HG02970 (cell line): ENCODE data around the gene KCNJ4.

Experiments
- ATAC-seq: cut with Tn5 transposase; IDR thresholded peaks from one replicate; pipeline ENCODE4 v1.9.1; 2021; ENCODE audit warnings: mild to moderate bottlenecking, moderate library complexity, moderate number of reproducible peaks; ENCODE audit not compliant: unreplicated experiment, low FRiP score

The KCNJ4 gene

DNA sequence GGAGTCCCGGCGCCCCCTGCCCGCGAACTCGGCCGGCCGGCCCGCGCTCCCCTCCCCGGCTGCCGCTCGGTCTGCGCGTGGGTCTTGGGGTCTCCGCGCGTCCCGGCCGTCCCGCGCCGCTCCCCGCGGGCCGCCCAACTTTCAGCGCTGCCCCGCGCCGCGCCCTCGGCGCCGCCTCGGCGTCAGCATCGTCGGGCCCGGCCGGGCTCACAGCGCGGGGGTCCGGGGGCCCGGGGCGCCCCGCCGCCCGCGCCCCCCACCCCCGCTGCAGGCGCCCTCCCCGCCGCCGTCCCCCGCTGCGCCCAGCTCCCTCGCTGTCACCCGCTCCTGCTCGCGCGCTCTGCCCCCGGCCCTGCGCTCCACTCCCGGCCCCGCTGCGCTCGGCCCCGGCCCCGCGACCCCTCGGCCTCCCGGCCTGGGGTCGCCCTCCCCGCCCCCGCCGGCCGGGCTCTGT, at the start of gene KCNJ4:
KCNJ4 (minus strand) TSS at position 124 of the 454 bp plus-strand sequence. CDS start 27,067 bp downstream, outside the sequence.
- no peak for ATAC-seq

- no peak for ATAC-seq
Observed at GRCh38 chr22:38503021-38503420, 48.0 kb upstream of the KCNJ4 start.

- no peak for ATAC-seq
Observed at GRCh38 chr22:38501797-38502672, 47.0 kb upstream of the KCNJ4 start.

- no peak for ATAC-seq
Observed at GRCh38 chr22:38497869-38498268, 42.9 kb upstream of the KCNJ4 start.

DNA sequence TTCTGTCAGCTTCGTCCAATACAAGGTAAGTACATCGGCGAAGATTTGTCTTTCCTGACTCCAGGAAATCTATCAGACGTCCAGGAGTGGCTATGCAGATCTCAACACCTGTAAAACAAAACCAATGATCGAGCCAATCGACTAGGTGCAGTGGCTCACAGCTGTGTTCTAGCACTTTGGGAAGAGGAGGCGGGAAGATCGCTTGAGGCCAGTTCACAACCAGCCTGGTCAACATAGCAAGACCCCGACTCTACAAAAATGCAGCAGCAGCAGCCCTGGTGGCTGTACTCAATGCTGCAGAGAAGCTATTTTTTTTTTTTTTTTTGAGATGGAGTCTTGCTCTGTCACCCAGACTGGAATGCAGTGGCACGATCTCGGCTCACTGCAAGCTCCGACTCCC, 39.9 kb upstream of the KCNJ4 start:
- no peak for ATAC-seq

GRCh38 chr22:38494498-38494897, 39.5 kb upstream of the KCNJ4 start:
- ATAC-seq: no peak

DNA sequence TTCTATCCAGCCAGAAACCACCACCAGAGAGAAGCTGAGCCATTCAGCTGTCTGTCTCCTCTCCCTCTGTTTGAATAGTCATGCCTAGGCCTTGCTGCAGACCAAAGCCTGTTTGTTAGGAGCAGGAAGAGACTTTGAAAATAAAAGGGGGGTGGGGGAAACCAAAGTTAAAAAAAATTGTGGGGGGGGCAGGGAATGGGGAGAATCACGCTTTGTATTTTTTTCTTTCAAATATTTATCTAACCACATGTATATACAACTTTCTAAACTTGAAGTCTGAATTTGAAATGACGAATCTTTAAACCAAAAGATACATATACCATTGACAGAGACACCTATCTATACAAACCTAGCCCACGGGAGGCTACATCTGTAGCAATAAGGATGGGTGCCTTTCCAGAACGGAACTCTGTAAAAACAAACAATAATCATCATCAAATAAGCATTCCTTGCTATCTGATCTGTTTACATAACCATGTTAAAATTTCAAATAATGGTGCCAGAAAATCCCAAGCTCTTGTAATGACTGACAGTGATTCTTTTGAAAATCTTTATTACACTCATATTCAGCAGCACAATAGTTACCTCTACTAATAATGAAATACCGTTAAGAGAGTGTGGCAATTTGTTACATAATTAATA, 36.8 kb upstream of the KCNJ4 start:
- ATAC-seq: no peak

GRCh38 chr22:38490915-38491314, 35.9 kb upstream of the KCNJ4 start:
- no peak for ATAC-seq

- ATAC-seq: no peak
Observed at GRCh38 chr22:38490475-38490874, 35.5 kb upstream of the KCNJ4 start.

- no peak for ATAC-seq
Observed at GRCh38 chr22:38489561-38490145, 34.7 kb upstream of the KCNJ4 start.

DNA sequence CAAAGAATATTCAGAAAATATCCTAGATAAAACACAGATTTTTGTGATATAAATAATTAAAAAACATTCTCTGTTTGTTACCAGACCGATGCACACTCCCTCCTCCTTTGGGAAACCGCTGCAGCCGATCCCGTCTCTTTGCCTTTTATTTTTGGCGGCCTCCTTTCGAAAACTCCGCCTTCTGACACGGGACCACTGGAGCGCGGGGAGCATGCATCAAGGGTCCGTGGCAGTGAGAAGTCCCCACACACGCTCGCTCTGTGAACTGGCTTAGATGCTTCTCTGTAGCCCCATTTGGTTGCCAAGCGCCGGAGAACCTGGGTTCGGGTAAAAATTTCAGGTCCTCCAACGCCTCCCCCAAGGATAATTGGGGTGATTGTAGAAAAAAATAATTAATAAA, 34.1 kb upstream of the KCNJ4 start:
- no peak for ATAC-seq

- no peak for ATAC-seq
Observed at GRCh38 chr22:38487946-38488345, 32.9 kb upstream of the KCNJ4 start.

DNA sequence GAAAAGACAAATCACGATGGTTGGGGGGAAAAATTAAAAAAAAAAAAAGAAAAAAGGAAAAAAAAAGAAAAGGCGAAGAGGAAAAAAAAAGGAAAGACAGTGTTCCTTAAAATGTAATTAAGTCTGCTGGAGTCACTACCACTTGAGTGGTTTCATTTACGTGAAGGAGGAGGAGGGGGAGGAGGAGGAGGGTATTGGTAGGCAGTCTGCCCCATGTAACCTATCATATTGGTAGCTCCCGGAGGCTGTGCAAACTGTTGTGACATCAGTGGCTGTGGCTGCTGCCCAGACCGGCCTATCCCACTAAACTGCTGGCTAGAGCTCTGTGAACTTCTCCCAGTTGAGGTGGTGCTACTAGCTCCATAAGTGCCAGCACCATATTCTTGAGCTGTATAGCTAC, 30.8 kb upstream of the KCNJ4 start:
- ATAC-seq: no peak

GRCh38 chr22:38484244-38484643, 29.2 kb upstream of the KCNJ4 start:
- ATAC-seq: no peak

- no peak for ATAC-seq
Observed at GRCh38 chr22:38482662-38483308, 27.8 kb upstream of the KCNJ4 start.

- ATAC-seq: no peak
Observed at GRCh38 chr22:38481871-38482332, 26.9 kb upstream of the KCNJ4 start.

DNA sequence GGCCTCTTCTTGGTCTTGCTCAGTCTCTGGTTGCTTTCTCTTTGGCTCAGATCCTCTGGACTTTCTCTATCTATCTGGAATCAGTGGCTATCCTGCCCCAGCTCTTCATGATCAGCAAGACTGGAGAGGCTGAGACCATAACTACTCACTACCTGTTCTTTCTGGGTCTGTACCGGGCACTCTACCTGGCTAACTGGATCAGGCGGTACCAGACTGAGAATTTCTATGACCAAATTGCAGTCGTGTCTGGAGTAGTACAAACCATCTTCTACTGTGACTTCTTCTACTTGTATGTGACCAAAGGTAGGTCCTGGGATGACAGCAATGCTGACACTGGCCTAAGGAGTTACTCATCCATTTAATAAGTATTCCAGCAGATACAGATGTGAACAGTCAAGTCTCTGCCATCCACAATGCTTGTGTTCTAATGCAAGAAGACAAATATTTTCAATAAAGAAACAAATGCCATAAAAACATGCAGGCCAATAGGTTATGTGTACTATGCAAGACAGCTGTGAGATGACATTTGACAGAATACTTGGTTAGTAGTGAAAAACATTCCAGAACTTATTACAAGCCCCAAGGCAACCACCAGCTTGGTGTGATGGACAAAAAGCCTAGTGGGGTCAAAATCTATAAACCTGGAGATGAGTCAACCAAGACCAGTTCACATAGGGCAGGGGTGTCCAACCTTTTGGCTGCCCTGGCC, 26.3 kb upstream of the KCNJ4 start:
- no peak for ATAC-seq

DNA sequence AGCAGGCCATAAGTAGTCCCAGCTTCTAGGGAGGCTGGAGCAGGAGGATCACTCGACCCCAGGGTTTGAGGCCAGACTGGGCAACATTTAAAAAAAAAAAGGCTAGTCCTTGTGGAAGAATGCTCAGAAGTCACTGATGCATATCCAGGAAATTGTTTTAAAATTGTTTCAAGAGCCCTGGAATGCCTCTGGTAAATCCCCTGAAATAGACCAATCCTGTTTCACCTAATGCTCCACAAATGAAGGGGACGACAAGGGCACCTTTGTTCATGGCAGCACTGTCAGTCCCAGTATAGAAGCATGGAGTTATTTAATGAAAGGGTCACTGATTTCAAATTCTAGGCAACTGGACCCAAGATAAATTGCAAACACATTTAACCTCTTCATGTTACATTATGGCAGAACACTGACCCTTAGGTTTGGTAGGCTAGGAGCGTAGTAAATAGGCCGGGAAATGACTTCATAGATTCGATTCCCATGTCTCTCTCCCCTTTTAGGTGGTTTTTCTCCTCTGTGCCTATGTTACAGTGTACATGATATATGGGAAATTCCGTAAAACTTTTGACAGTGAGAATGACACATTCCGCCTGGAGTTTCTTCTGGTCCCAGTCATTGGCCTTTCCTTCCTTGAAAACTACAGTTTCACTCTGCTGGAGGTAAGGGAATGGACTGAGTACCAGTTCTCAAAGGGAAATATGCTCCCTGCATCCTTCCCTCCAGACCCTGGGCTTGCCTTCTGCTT, 24.3 kb upstream of the KCNJ4 start:
- no peak for ATAC-seq

- no peak for ATAC-seq
Observed at GRCh38 chr22:38477585-38477984, 22.6 kb upstream of the KCNJ4 start.
